T-helper 2 cell treated with Interferon-gamma antibody and Interleukin-4, amounts not matched to agents 100 ng/mL and 5 ng/mL, for 36 hours (primary cell): ENCODE results near the gene ADSS1. TPM values are rescaled to one million over a fixed set of nuclear protein-coding genes. Genes with fewer than 3 reads are reported as not detected.

ENCODE experiments used
- intact Hi-C: fragments of 100-400 bp; cut with micrococcal nuclease; formaldehyde crosslinking; loops from one replicate; pipeline ENCODE4 v1.15.1; 2023
- total RNA-seq: library from RNA; stranded (reverse); gene quantifications from 2 replicates; pipeline ENCODE4 v1.2.3, GENCODE V29; 2022

ADSS1 gene
- total RNA-seq, 1 donor from 2014 or later: 1.0 TPM

- intact Hi-C loops: no loop called here
Observed at GRCh38 chr14:104778694-104779331, 54.8 kb downstream of the ADSS1 start.

GRCh38 chr14:104779776-104780512 lies 55.9 kb downstream of the ADSS1 start:
- intact Hi-C loops: no loop called here

- intact Hi-C loops: no loop called here
Observed at GRCh38 chr14:104780513-104781030, 56.5 kb downstream of the ADSS1 start.

- intact Hi-C loops: no loop called here
Observed at GRCh38 chr14:104781271-104782077, 57.4 kb downstream of the ADSS1 start.

GRCh38 chr14:104782086-104782807 lies 58.2 kb downstream of the ADSS1 start:
- intact Hi-C loops: no loop called here

GRCh38 chr14:104782808-104783139 lies 58.7 kb downstream of the ADSS1 start:
- intact Hi-C loops: no loop called here

- intact Hi-C loops: no loop called here
Observed at GRCh38 chr14:104783484-104784217, 59.6 kb downstream of the ADSS1 start.

GRCh38 chr14:104784218-104784568 lies 60.2 kb downstream of the ADSS1 start:
- intact Hi-C loops: no loop called here

GRCh38 chr14:104784846-104785707 lies 61.0 kb downstream of the ADSS1 start:
- intact Hi-C loops: no loop called here

- intact Hi-C loops: no loop called here
Observed at GRCh38 chr14:104785708-104786080, 61.7 kb downstream of the ADSS1 start.

GRCh38 chr14:104786091-104786586 lies 62.1 kb downstream of the ADSS1 start:
- intact Hi-C loops: no loop called here

GRCh38 chr14:104786726-104787675 lies 63.0 kb downstream of the ADSS1 start:
- intact Hi-C loops: no loop called here

GRCh38 chr14:104787736-104788135 lies 63.7 kb downstream of the ADSS1 start:
- intact Hi-C loops: no loop called here

GRCh38 chr14:104788161-104788818 lies 64.3 kb downstream of the ADSS1 start:
- intact Hi-C loops: no loop called here

GRCh38 chr14:104788873-104789663 lies 65.0 kb downstream of the ADSS1 start:
- intact Hi-C loops: no loop called here

GRCh38 chr14:104789752-104790743 lies 66.0 kb downstream of the ADSS1 start:
- intact Hi-C loops: loop anchor here (10.0 kb wide), 1 partner anchor 235 kb away; the partner anchor contains the start of gene CDCA4
